HG02870 (cell line): ENCODE measurements around the gene DNAH10.

ENCODE experiments used
- ATAC-seq: cut with Tn5 transposase; IDR thresholded peaks from one replicate; pipeline ENCODE4 v1.9.1; 2021; ENCODE audit warnings: mild to moderate bottlenecking, moderate library complexity; ENCODE audit not compliant: unreplicated experiment

DNAH10 gene

DNA sequence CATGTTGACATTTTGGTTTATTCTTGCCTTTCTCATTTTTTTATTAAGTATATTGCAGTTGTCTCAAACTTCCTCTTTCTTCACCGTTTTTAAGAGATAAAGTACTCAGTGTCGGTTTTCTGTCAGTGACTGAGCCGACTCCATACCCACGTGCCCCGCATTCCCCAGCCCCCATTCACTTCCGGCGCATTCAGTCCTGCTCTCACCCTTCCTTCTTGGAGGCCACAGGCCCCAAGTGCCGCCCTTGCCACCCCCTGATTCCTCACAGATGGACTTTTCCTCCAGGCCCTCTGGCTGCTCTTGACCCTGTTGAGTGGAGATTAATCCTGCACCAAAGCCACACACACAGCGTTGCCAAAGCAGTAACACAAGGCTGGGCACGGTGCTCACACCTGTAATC is 19.1 kb upstream of the DNAH10 start:
- no peak for ATAC-seq

- ATAC-seq: no peak
These were observed 17.3 kb upstream of the DNAH10 start for GRCh38 chr12:123744836-123745235.

DNA sequence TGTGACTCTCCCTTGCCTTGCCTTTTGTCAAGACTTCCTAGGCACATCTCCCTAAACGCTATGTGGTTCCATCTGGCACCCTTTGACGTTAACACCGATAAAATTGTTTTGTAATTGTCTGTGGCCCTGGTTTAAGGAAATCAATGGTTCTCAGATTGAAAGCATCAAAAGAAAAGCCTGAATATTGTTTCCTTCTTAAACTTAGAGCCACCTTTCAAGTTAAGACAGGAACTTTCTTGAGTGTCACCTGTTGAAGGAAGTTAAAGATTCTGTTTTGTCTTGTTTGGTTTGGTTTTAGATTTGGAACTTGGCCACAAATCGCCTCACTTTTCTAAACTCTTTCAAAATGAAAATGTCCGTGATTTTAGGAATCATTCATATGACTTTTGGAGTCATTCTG is 14.8 kb upstream of the DNAH10 start:
- ATAC-seq: no peak

GRCh38 chr12:123748161-123748560 is 13.9 kb upstream of the DNAH10 start:
- ATAC-seq: no peak

DNA sequence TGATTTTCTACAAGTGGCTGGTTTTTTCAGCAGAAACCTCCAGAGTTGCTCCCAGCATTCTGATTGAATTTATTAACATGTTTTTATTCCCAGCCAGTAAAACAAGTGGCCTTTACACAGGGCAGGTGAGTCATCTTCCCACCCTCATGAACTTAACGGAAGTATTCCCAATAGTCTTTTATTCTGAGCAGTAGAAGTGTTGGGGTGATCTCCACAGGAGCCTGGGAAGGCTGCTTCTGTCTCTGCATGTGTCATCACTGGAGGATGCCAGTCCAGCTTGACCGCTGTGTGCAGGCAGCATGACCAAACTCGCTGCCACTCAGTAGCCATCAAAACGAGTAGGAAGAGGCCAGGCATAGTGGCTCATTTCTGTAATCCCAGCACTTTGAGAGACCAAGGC is 13.4 kb upstream of the DNAH10 start:
- ATAC-seq: no peak

DNA sequence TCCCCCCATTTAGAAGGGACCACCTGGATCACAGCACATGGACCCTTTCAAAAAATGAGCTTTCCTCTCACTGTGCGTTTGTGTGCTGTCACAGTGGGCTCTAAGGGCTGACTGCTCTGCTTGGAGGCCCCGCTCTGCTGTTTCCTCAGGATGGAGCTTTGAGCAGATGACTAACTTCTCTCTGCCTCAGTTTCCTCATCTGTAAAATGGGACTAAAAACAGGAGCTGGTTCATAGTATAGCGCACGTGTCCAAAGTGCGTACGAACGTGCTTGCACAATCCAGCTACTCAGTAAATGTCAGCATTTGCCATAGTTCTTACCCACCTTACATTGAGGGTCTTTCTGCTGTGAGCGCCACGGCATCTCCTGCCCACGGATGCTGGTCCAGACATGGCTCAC is 12.7 kb upstream of the DNAH10 start:
- no peak for ATAC-seq

GRCh38 chr12:123750159-123750656 is 11.9 kb upstream of the DNAH10 start:
- no peak for ATAC-seq

- no peak for ATAC-seq
These were observed 10.1 kb upstream of the DNAH10 start for GRCh38 chr12:123752046-123752445.

DNA sequence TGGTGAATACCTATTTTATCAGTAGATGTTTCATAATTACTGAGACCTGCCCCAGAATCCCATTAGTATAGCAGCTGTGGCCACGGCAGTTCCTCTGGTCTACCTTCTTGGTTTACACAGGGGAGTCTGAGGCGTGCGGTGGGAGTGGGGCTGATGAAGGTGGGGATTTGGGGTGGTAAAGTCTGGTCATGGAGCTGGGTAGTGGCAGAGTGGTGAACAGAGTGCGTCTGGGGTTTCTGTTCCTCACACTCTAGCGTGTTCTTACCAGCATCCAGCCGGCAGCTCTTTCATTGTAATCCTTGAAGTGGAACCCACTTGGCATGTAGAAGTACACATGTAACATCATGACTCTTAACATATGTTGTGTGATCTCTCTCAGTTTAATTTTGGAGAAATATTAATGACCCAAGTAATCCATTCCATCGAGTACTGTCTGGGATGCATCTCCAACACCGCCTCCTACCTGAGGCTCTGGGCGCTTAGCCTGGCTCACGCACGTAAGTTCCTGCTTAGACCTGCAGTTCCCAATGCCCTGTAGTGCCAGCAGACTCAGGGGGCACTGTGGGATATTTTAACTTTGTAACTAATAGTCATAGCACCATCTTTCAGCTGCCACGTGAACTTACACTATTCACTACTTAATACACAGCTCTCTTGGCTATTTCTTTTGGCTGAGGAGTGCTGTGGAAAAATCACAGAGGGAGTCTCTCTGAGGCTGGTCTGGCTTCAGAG is 7.9 kb upstream of the DNAH10 start:
- ATAC-seq: no peak

DNA sequence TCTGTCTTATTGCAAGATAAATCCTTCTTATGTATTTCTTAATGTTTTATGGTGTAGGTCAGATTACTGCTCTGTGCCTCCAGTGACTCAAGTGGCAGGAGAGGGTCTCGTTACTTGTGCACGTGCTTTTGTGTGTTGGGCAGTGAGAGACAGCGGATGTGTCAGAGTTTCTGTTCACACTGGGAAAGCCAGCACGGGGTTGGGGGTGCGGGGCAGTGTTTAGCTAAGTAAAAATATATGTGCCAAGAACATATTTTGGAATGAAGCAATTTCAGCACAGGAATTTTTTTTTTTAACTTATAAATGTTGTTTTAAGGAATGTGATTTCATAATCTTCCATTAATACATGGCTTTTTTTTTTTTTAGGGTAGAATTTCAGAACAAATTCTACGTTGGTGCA is 4.5 kb upstream of the DNAH10 start:
- no peak for ATAC-seq

GRCh38 chr12:123760267-123760938 is 1.7 kb upstream of the DNAH10 start:
- ATAC-seq: no peak

DNA sequence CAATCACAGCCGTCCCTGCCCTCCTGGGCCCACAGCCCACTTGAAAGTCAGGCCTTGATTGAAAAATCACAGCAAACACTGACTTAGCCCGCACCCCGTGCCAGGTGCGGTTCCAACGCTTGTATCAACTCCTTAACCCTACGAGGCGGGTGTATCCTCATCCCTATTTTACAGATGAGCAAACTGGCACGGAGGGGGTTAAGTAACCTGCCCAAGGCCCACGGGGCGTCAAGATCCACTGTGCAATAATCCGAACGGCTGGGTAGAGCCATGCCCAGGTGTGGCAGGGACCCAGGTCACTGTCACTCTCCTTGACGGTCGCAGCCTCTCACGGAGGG is 583 bp downstream of the DNAH10 start:
- ATAC-seq: no peak

- no peak for ATAC-seq
These were observed 992 bp downstream of the DNAH10 start for GRCh38 chr12:123763093-123763492.

GRCh38 chr12:123764109-123764508 is 2.0 kb downstream of the DNAH10 start:
- ATAC-seq: no peak

GRCh38 chr12:123765504-123766035 is 3.5 kb downstream of the DNAH10 start:
- no peak for ATAC-seq

DNA sequence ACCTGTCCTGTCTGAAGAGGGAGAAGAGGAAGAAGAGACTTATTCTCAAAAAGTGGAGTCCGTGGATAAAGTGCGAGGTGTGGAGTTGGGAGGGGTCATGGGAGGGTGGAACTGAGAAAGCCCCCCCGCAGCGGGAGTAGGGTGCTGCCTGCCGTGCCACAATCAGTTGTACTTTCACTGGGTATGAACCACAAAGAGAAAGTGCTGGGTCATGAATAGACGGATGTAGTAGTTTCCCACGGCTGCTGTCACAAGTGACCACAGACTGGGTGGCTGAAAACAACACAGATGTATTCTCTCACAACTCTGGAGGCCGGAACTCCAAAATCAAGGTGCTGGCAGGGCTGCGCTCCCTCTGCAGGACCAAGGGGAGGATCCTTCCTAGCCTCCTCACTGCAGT is 5.5 kb downstream of the DNAH10 start:
- ATAC-seq: peak; percentile 84

DNA sequence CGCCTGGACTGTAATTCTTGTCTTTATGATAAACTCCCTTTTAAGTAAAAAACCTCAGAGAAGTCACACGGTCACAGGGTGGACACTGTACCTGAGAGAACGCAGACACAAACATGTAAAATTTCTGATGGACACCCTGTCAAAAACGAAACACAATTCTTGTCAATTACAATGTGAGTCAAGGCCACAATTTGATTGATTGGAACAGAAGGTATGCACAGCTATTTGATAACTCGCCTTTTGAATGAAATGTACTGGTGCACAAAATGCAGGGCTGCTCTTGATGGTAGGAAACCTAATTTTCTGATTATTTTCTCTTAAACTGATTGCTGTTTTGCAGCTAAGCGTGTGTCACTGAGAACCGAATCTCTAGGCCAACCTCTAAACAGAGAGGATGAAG is 9.2 kb downstream of the DNAH10 start:
- ATAC-seq: no peak

DNA sequence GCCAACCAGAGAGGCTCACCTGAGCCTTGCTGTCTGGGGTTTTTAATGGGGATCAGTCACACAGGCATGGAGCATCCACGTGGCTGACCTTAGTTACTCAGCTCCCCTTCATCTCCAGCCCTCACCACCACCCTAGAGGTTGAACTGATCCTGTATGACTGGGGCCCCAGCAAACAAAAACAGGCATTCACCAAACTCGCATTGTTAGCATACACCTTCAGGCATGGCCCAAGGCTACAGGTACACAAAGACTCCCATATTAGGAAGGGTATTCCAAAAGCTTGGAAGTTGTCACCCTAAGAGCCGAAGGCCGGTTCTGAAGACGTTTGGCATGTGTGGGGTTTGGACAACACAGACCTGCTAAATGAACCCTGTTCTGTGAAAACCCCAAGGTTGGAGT is 10.0 kb downstream of the DNAH10 start:
- ATAC-seq: no peak

DNA sequence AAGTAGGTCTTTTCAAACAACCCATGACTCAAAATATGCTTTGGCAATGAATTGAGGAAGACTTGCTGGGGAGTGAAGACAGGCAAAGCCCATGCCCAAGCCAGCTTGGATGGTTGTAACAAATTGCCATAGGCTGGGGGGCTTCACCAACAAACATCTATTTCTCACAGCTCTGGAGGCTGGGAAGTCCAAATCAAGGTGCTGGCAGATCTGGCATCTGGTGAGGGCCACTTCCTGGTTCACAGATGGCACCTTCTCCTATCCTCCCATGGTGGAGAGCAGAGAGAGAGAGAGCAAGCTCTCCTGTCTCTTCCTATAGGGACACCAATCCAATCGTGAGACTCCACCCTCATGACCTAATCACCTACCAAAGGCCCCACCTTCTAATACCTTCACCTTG is 11.3 kb downstream of the DNAH10 start:
- no peak for ATAC-seq

GRCh38 chr12:123779551-123779950 is 17.4 kb downstream of the DNAH10 start:
- ATAC-seq: no peak

GRCh38 chr12:123782997-123783792 is 21.1 kb downstream of the DNAH10 start:
- no peak for ATAC-seq

- ATAC-seq: no peak
These were observed 25.4 kb downstream of the DNAH10 start for GRCh38 chr12:123787466-123787865.
